Kidney (tissue), 14 donors: ENCODE data around the gene PTPDC1. TPM values are rescaled to one million over a fixed set of nuclear protein-coding genes. Genes with fewer than 3 reads are reported as not detected.
A peak's percentile ranks its signal among the peaks of the same experiment; 100 is the strongest.
"Not testable (repeated sequence)": the region's sequence is repeated elsewhere in the genome, so short reads cannot be mapped to it uniquely, and the experiment has no call there.

Experiments
- DNase-seq, 5 donors: peaks; one replicate each; pipeline ENCODE4 v3.0.0-alpha.2; 2013 to 2020
- FAIRE-seq: peaks from 2 replicates; lab custom pipeline; 2012; peaks lifted over from hg19 to GRCh38; lab: Jason Lieb, UNC
- H3K27ac ChIP-seq, 2 donors: one replicate each; pipeline ENCODE4 v1.7.0; 2013; ENCODE audit warnings: low read depth in 2 of 2, low read length in 2 of 2, inconsistent platforms in 1 of 2
- H3K27me3 ChIP-seq: one replicate; pipeline ENCODE4 v1.7.1; 2013; ENCODE audit warnings: low read length, inconsistent platforms; ENCODE audit not compliant: control insufficient read depth, insufficient read depth
- H3K36me3 ChIP-seq, 3 donors: one replicate each; pipeline versions ENCODE4 v1.7.0 to v1.7.1; 2013; ENCODE audit warnings: low read length in 3 of 3, control low read depth in 1 of 3, inconsistent platforms in 1 of 3; ENCODE audit not compliant: insufficient read depth in 3 of 3, control insufficient read depth in 2 of 3
- H3K4me1 ChIP-seq, 3 donors: one replicate each; pipeline versions ENCODE4 v1.7.0 to v1.7.1; 2013; ENCODE audit warnings: low read length in 3 of 3, inconsistent platforms in 1 of 3, low read depth in 1 of 3; ENCODE audit not compliant: control insufficient read depth in 2 of 3, insufficient read depth in 2 of 3
- H3K4me3 ChIP-seq, 3 donors: one replicate each; pipeline versions ENCODE4 v1.7.0 to v1.8.1; 2013; ENCODE audit warnings: low read length in 3 of 3, control low read depth in 1 of 3, inconsistent platforms in 1 of 3
- H3K9ac ChIP-seq, 3 donors: one replicate each; pipeline versions ENCODE4 v1.7.0 to v1.7.1; 2013; ENCODE audit warnings: low read length in 3 of 3, control low read depth in 1 of 3, inconsistent platforms in 1 of 3
- H3K9me3 ChIP-seq, 3 donors: one replicate each; pipeline versions ENCODE4 v1.7.0 to v1.7.1; 2013; ENCODE audit warnings: low read length in 3 of 3, control low read depth in 1 of 3, inconsistent platforms in 1 of 3; ENCODE audit not compliant: control insufficient read depth in 2 of 3, insufficient read depth in 1 of 3
- CTCF ChIP-seq: IDR thresholded peaks from 3 replicates; pipeline ENCODE4 v1.5.1; 2012; ENCODE audit warnings: mild to moderate bottlenecking, moderate library complexity, borderline replicate concordance; ENCODE audit not compliant: insufficient read depth; ENCODE audit errors: extremely low read depth
- intact Hi-C: fragments of 100-400 bp; cut with DNase I; formaldehyde crosslinking; loops from one replicate; pipeline ENCODE4 v1.11.1; 2022
- polyA plus RNA-seq: library from polyadenylated mRNA; stranded (reverse); fragments of 350-450 nt; fragmentation: Illumina TruSeq; extraction: RNeasy Lipid Tissue Mini Kit (QIAGEN cat#74804); gene quantifications from one replicate; pipeline ENCODE4 v1.2.3, GENCODE V29; 2014; ENCODE audit warnings: low read depth, low replicate concordance; ENCODE audit not compliant: insufficient read depth
- total RNA-seq: library from RNA; stranded (reverse); fragmentation: NEBNext Ultra II Directional; extraction: Animal tissue kit (Norgen Biotek cat#: 25700); gene quantifications from one replicate; pipeline ENCODE4 v1.2.1, GENCODE V29; 2021
- donor health status: control.
- donor health status: control.
- donor health status: control.
- donor health status: control.
- donor health status: control.
- donor health status: DM: yes; HTN: yes; CAD: no.
- donor health status: Normal renal cell carcinoma (clear cell type).

PTPDC1 gene
- total and polyA plus RNA-seq, 2 donors from 2014 or later: 2.8 to 8.7 TPM

GRCh38 chr9:94085062-94085639, 887 bp downstream of the PTPDC1 start:
- no peaks in the 10 kb centered on the region for H3K27me3 ChIP-seq
- intact Hi-C loops: no loop called here
- H3K4me1 ChIP-seq: peaks cover 0 to 6% (median 5%) of the 10 kb centered on the region in 3 donors
- no peak for FAIRE-seq
- no peaks in the 10 kb centered on the region for H3K36me3 ChIP-seq
- TF ChIP-seq CTCF: no peak
- no peaks in the 10 kb centered on the region for H3K9me3 ChIP-seq
- H3K9ac ChIP-seq: no peak overlapping the region
- peak in 1 of 5 donors; percentile 30 for DNase-seq
- no peak overlapping the region for H3K27ac ChIP-seq
- no peak overlapping the region for H3K4me3 ChIP-seq

- no peak for TF ChIP-seq CTCF
- peaks cover 0 to 6% (median 5%) of the 10 kb centered on the region in 3 donors for H3K4me1 ChIP-seq
- no peaks in the 10 kb centered on the region for H3K27me3 ChIP-seq
- no peak overlapping the region for H3K27ac ChIP-seq
- H3K9ac ChIP-seq: no peak overlapping the region
- no peaks in the 10 kb centered on the region for H3K36me3 ChIP-seq
- intact Hi-C loops: no loop called here
- FAIRE-seq (no peak), DNase-seq (peak in 2 of 5 donors; percentile 39 to 80)
- no peaks in the 10 kb centered on the region for H3K9me3 ChIP-seq
- H3K4me3 ChIP-seq: no peak overlapping the region
These were observed 2.5 kb downstream of the PTPDC1 start for GRCh38 chr9:94086486-94087345.

- H3K36me3 ChIP-seq, H3K4me1 ChIP-seq, H3K9ac ChIP-seq, DNase-seq, H3K4me3 ChIP-seq, H3K27me3 ChIP-seq, FAIRE-seq, intact Hi-C loops, H3K9me3 ChIP-seq, H3K27ac ChIP-seq: not testable (repeated sequence)
These were observed 10.2 kb downstream of the PTPDC1 start for GRCh38 chr9:94094219-94095145.
